Transverse colon (tissue), 4 donors: ENCODE data around the gene LKAAEAR1. TPM values are rescaled to one million over a fixed set of nuclear protein-coding genes. Genes with fewer than 3 reads are reported as not detected.

Source experiments
- DNase-seq: peaks from one replicate; pipeline ENCODE4 v3.0.0-alpha.2; 2019
- H3K27ac ChIP-seq, 4 donors: fragments of 200-600 bp; sonication (generic); 2 replicates each; pipeline ENCODE4 v1.5.1; 2016 to 2018; ENCODE audit warnings: inconsistent platforms in 4 of 4
- H3K27me3 ChIP-seq: fragments of 200-600 bp; sonication (generic); 2 replicates; pipeline ENCODE4 v1.5.1; 2017; ENCODE audit warnings: inconsistent platforms
- H3K36me3 ChIP-seq, 4 donors: fragments of 200-600 bp; sonication (generic); 2 replicates each; pipeline ENCODE4 v1.5.1; 2017 to 2019; ENCODE audit warnings: inconsistent platforms in 4 of 4
- H3K4me1 ChIP-seq, 4 donors: fragments of 200-600 bp; sonication (generic); 2 replicates each; pipeline ENCODE4 v1.5.1; 2017 to 2020; ENCODE audit warnings: inconsistent platforms in 4 of 4
- H3K4me3 ChIP-seq, 4 donors: fragments of 200-600 bp; sonication (generic); 1 replicate in 1 of 4; 2 replicates in 3 of 4; pipeline versions ENCODE4 v1.5.1 to v1.6.1; 2017 to 2019; ENCODE audit warnings: inconsistent platforms in 4 of 4
- H3K9me3 ChIP-seq, 2 donors: fragments of 200-600 bp; sonication (generic); 2 replicates each; pipeline ENCODE4 v1.5.1; 2017 to 2019; ENCODE audit warnings: inconsistent platforms in 2 of 2
- EP300 ChIP-seq: sonication (generic); formaldehyde crosslinking; IDR thresholded peaks from one replicate; pipeline ENCODE4 v1.6.1; 2017; ENCODE audit warnings: antibody characterized with exemption, low read depth
- POLR2A ChIP-seq: fragments of 450-650 bp; IDR thresholded peaks from one replicate; pipeline ENCODE4 v1.6.1; 2016; ENCODE audit warnings: antibody characterized with exemption, mild to moderate bottlenecking, moderate library complexity
- POLR2AphosphoS5 ChIP-seq, 3 donors: sonication (generic); formaldehyde crosslinking; IDR thresholded peaks; one replicate each; pipeline ENCODE4 v1.6.1; 2016; ENCODE audit warnings: antibody characterized with exemption in 3 of 3
- WGBS, 2 donors: methylation state at CpG; one replicate each; pipeline ENCODE4 v1.1.5; 2018; ENCODE audit warnings: low coverage in 1 of 2; 5-methylcytosine and 5-hydroxymethylcytosine counted together
- in situ Hi-C, 4 donors: fragments of 200-750 bp; cut with MboI; loops; one replicate each; pipeline versions ENCODE4 v1.15.0 to v1.15.1; 2017; ENCODE audit warnings: low sequenced_read_pairs in 3 of 4, low pct_ligation_motif_present in 1 of 4, low pct_unique_long_range_greater_than_20kb in 1 of 4
- intact Hi-C: fragments of 100-400 bp; cut with DNase I; formaldehyde crosslinking; loops from one replicate; pipeline ENCODE4 v1.15.1; 2023; ENCODE audit warnings: low total_unique reads
- total RNA-seq, 4 donors: library from RNA; depleted of rRNA; stranded (reverse); fragments of >200 nt; gene quantifications; one replicate each; pipeline ENCODE4 v1.1.0, GENCODE V29; 2016
- TF ChIP-seq, protein P1 (sequence below), 5 experiments: fragments of 200-600 bp in 3 of 5; fragments of 450-650 bp in 2 of 5; sonication (generic) in 3 of 5; IDR thresholded peaks; 1 replicate in 2 of 5; 2 replicates in 3 of 5; pipeline ENCODE4 v1.5.1; 2016 to 2017; ENCODE audit warnings: antibody characterized with exemption in 5 of 5, inconsistent platforms in 3 of 5, mild to moderate bottlenecking in 2 of 5, moderate library complexity in 1 of 5

LKAAEAR1 gene
- total RNA-seq, 4 donors from 2014 or later: not detected

DNA sequence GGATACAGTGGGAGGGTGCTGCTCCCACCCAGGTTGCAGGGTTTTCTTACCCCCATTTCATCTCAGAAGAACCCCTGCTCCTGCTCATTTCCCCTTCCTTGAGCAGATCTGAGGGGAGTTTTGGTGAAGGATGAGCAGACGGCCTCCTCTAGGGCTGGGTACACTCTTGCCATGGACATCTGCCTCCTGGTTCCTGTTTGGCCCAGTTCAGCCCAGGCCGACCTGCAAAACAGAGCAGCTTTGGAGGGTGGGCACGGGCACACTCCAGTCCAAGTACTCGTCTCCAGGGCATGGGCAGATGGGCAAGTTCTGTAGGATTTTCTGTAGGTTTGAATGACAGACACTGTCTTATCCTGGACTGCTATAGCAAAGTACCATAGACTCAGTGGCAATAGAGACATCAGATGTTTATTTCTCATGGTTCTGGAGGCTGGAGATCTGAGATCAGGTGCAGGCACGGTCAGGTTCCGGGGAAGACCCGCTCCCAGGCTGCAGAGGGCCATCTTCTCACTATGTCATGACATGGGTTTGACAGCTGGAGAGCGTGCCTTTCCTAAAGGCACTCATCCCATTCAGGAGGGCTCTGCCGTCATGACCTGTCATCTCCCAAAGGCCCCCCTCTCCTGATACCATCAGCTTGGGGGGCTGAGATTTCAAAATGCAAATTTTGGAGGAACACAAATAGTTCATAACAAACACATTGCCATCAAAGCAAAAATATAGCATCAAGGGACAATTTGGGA lies 16.9 kb upstream of the LKAAEAR1 start:
- WGBS, 2 donors: 83% methylated on average over 9 of the region's 9 CpGs; no CpG with 5 or more reads in 1 of the 2 donors
- H3K27me3 ChIP-seq: peaks cover 44% of the 10 kb centered on the region
- H3K4me3 ChIP-seq: no peak overlapping the region
- H3K36me3 ChIP-seq: no peaks in the 10 kb centered on the region
- no peak for TF ChIP-seq EP300
- no peak for DNase-seq
- H3K4me1 ChIP-seq: peaks cover 0 to 10% (median 7%) of the 10 kb centered on the region in 4 donors
- no peak overlapping the region for H3K27ac ChIP-seq
- intact Hi-C loops (no loop called here), in situ Hi-C loops (no loop called here)
- no peaks in the 10 kb centered on the region for H3K9me3 ChIP-seq

DNA sequence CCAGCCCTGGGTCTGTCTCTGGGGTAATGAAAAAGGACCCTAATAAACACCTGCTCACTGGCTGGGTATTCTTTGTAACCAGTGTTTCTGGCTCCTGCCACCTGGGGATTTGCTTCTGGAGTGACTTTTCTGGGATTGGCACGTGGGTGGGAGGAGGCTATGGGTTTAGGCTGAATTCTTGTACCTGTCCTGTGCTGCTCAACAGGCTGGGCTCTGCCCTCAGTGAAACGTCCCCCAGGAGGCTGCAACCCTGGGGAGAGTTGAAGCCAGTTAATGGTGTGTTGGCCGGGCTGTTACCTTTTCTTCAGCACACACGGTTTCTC lies 16.3 kb upstream of the LKAAEAR1 start:
- H3K4me3 ChIP-seq: no peak overlapping the region
- no peak overlapping the region for H3K27ac ChIP-seq
- intact Hi-C loops (no loop called here), in situ Hi-C loops (no loop called here)
- DNase-seq: no peak
- no peaks in the 10 kb centered on the region for H3K9me3 ChIP-seq
- H3K27me3 ChIP-seq: peaks cover 44% of the 10 kb centered on the region
- H3K4me1 ChIP-seq: peaks cover 0 to 10% (median 7%) of the 10 kb centered on the region in 4 donors
- TF ChIP-seq, protein P1, sequence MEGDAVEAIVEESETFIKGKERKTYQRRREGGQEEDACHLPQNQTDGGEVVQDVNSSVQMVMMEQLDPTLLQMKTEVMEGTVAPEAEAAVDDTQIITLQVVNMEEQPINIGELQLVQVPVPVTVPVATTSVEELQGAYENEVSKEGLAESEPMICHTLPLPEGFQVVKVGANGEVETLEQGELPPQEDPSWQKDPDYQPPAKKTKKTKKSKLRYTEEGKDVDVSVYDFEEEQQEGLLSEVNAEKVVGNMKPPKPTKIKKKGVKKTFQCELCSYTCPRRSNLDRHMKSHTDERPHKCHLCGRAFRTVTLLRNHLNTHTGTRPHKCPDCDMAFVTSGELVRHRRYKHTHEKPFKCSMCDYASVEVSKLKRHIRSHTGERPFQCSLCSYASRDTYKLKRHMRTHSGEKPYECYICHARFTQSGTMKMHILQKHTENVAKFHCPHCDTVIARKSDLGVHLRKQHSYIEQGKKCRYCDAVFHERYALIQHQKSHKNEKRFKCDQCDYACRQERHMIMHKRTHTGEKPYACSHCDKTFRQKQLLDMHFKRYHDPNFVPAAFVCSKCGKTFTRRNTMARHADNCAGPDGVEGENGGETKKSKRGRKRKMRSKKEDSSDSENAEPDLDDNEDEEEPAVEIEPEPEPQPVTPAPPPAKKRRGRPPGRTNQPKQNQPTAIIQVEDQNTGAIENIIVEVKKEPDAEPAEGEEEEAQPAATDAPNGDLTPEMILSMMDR (IDR thresholded peaks at IDR 0.05): no peak
- TF ChIP-seq POLR2AphosphoS5 (IDR thresholded peaks at IDR 0.05) (no peak), POLR2A (no peak), EP300 (no peak)
- 0 to 69% methylated on average over 1 to 4 of the region's 4 CpGs for WGBS, 2 donors
- no peaks in the 10 kb centered on the region for H3K36me3 ChIP-seq

DNA sequence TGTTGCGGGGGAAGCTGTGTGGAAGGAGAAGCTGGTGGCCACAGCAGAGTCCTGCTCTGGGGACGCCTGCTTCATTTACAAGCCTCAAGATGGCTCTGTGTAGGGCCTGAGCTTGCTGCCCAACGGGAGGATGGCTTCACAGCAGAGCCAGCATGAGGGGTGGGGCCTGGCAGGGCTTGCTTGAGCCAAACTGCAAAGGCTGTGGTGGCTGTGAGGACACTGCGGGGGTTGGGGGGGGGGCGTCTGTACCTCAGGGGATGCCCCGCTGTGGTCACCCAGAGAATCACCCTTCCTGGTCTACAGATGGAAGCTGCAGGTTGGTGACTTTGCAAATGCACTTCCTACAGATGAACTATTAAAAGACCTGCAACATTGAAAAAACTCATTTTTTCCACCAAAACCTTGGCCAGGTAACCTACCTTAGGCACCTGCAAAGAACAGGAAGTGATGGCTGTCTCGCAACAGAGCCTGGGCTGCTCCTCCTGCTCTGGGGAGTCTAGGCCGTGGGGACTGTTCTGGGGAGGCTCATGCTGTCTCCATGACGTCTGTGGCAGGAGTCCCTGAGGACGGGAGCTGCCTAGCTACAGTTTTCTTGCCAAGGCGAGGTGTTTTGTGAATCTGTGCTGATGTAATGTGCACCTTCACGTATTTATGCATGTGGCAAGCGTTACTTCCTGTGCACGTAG lies 15.8 kb upstream of the LKAAEAR1 start:
- no peak for DNase-seq
- no peaks in the 10 kb centered on the region for H3K36me3 ChIP-seq
- no peak for TF ChIP-seq POLR2AphosphoS5 (IDR thresholded peaks at IDR 0.05)
- TF ChIP-seq, protein P1 (IDR thresholded peaks at IDR 0.05): no peak
- no peak for TF ChIP-seq POLR2A
- no peak for TF ChIP-seq EP300
- no peak overlapping the region for H3K27ac ChIP-seq
- intact Hi-C loops (no loop called here), in situ Hi-C loops (no loop called here)
- H3K9me3 ChIP-seq: no peaks in the 10 kb centered on the region
- no peak overlapping the region for H3K4me3 ChIP-seq
- 59 to 66% methylated on average over 3 to 14 of the region's 14 CpGs for WGBS, 2 donors
- H3K27me3 ChIP-seq: peaks cover 44% of the 10 kb centered on the region
- peaks cover 0 to 10% (median 7%) of the 10 kb centered on the region in 4 donors for H3K4me1 ChIP-seq

DNA sequence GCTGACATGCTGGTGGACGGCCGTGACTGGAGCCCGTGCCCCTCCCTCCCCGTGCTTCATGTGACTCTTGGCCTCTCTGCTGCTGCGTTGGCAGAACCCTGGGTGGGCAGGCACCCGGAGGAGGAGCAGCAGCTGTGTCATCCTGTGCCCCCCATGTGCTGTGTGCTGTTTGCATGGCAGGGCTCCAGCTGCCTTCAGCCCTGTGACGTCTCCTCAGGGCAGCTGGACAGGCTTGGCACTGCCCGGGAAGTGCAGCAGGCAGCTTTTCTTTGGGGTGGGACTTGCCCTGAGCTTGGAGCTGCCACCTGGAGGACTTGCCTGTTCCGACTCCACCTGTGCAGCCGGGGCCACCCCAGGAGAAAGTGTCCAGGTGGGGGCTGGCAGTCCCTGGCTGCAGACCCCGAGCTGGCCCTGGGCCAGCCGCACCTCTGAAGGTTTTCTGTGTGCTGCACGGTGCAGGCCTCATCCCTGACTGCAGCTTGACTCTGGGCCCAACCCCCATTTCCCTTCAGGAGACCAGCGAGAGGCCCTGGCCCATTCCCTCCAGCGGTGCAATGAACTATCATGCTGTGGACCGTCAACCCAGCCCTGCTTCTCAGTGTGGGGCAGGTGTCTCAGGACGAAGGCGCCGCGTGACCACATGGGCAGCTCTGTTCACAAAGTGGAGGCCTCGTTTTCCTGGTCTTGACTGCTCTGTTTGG lies 15.0 kb upstream of the LKAAEAR1 start:
- H3K36me3 ChIP-seq: no peaks in the 10 kb centered on the region
- H3K4me3 ChIP-seq: no peak overlapping the region
- H3K27ac ChIP-seq: no peak overlapping the region
- DNase-seq: no peak
- in situ Hi-C loops: no loop called here
- TF ChIP-seq POLR2AphosphoS5 (IDR thresholded peaks at IDR 0.05) (no peak), EP300 (no peak), POLR2A (no peak)
- TF ChIP-seq, protein P1 (IDR thresholded peaks at IDR 0.05): no peak
- H3K9me3 ChIP-seq: no peaks in the 10 kb centered on the region
- 75% methylated on average over 15 of the region's 21 CpGs; no CpG with 5 or more reads in 1 of the 2 donors for WGBS, 2 donors
- intact Hi-C loops: no loop called here
- peaks cover 44% of the 10 kb centered on the region for H3K27me3 ChIP-seq
- peaks cover 0 to 10% (median 7%) of the 10 kb centered on the region in 4 donors for H3K4me1 ChIP-seq
